Ovary (tissue), 10 donors: ENCODE data around the gene ARL11. TPM values are rescaled to one million over a fixed set of nuclear protein-coding genes. Genes with fewer than 3 reads are reported as not detected.

ENCODE experiments used
- DNase-seq, 5 donors: peaks; one replicate each; pipeline ENCODE4 v3.0.0-alpha.2; 2019 to 2020
- H3K27ac ChIP-seq, 2 donors: fragments of 200-600 bp; one replicate each; pipeline versions ENCODE4 v1.5.1 to v1.8.0; 2019 to 2022
- H3K27me3 ChIP-seq: fragments of 200-600 bp; one replicate; pipeline ENCODE4 v1.8.0; 2022
- H3K36me3 ChIP-seq: fragments of 200-600 bp; sonication (generic); one replicate; pipeline ENCODE4 v1.5.1; 2019
- H3K4me1 ChIP-seq: one replicate; pipeline ENCODE4 v1.8.1; 2013; ENCODE audit warnings: mild to moderate bottlenecking, moderate library complexity; ENCODE audit not compliant: insufficient read depth
- H3K4me3 ChIP-seq: fragments of 200-600 bp; sonication (generic); one replicate; pipeline ENCODE4 v1.5.1; 2017
- H3K9me3 ChIP-seq, 2 donors: fragments of 200-600 bp in 1 of 2; sonication (generic) in 1 of 2; one replicate each; pipeline versions ENCODE4 v1.5.1 to v1.8.1; 2013 to 2019; ENCODE audit warnings: mild to moderate bottlenecking in 1 of 2, moderate library complexity in 1 of 2
- EP300 ChIP-seq: sonication (generic); formaldehyde crosslinking; IDR thresholded peaks from one replicate; pipeline ENCODE4 v1.6.1; 2017; ENCODE audit warnings: antibody characterized with exemption
- POLR2A ChIP-seq: fragments of 450-650 bp; IDR thresholded peaks from one replicate; pipeline ENCODE4 v1.6.1; 2017; ENCODE audit warnings: antibody characterized with exemption, mild to moderate bottlenecking, moderate library complexity
- WGBS, 3 donors: extraction: QIAGEN DNeasy Blood & Tissue Kit in 1 of 3; methylation state at CpG; one replicate each; pipeline versions ENCODE4 v1.1.5 to v1.1.7; 2013 to 2017; 5-methylcytosine and 5-hydroxymethylcytosine counted together
- intact Hi-C, 4 donors: fragments of 100-400 bp; cut with DNase I; formaldehyde crosslinking; loops; one replicate each; pipeline versions ENCODE4 v1.11.0 to v1.15.1; 2022 to 2023
- long read RNA-seq, 3 donors: library from polyadenylated mRNA in 2 of 3; unstranded in 2 of 3; transcript quantifications; one replicate each; pipeline ENCODE4 v2.0.0 and lab custom pipeline, GENCODE V29; 2021 to 2026
- polyA plus RNA-seq, 2 donors: library from polyadenylated mRNA; stranded (reverse); fragments of 200-250 nt in 1 of 2; fragments of 350-450 nt in 1 of 2; fragmentation: Illumina TruSeq in 1 of 2; extraction: RNeasy Lipid Tissue Mini Kit (QIAGEN cat#74804) in 1 of 2; gene quantifications; one replicate each; pipeline ENCODE4 v1.2.3, GENCODE V29; 2013 to 2014
- total RNA-seq, 7 donors: library from RNA; depleted of rRNA in 2 of 7; stranded (reverse); fragments of >200 nt in 2 of 7; fragmentation: NEBNext Ultra II Directional in 3 of 7; extraction: Animal tissue kit (Norgen Biotek cat#: 25700) in 3 of 7; gene quantifications; one replicate each; pipeline versions ENCODE4 v1.1.0 to v1.2.4, GENCODE V29; 2016 to 2023
- TF ChIP-seq, protein P1 (sequence below), 3 donors: fragments of 450-650 bp in 2 of 3; fragments of 200-600 bp in 1 of 3; IDR thresholded peaks; one replicate each; pipeline versions ENCODE4 v1.5.1 to v1.8.0; 2016 to 2022; ENCODE audit warnings: antibody characterized with exemption in 3 of 3, mild to moderate bottlenecking in 1 of 3
- donor health status: DM: no; HTN: no; CAD: no; lungs with moderate emphysema.
- donor health status: DM: no; HTN: no; CAD: no.
- donor health status: Bipolar disorder and iron deficiency.
- donor health status: DM: yes; HTN: yes; CAD: no.
- donor health status: DM: no; HTN: no; CAD: no.
- donor health status: DM: yes; HTN: yes; CAD: no.

The ARL11 gene
- total RNA-seq (under 1 TPM; 0.15 to 0.80 (median 0.24) TPM), polyA plus RNA-seq (under 1 TPM; 0.28 to 0.93 TPM)
- long read RNA-seq, donor 1, partial matches to known transcripts, result 0 of 3 reads
- long read RNA-seq, donor 1, other reads (novel, unspliced or antisense), result 0 of 3 reads
- long read RNA-seq, donor 2, result 0 reads
- long read RNA-seq, donor 3, partial matches to known transcripts, result 0 of 1 reads
- long read RNA-seq, donor 3, other reads (novel, unspliced or antisense), result 0 of 1 reads

DNA sequence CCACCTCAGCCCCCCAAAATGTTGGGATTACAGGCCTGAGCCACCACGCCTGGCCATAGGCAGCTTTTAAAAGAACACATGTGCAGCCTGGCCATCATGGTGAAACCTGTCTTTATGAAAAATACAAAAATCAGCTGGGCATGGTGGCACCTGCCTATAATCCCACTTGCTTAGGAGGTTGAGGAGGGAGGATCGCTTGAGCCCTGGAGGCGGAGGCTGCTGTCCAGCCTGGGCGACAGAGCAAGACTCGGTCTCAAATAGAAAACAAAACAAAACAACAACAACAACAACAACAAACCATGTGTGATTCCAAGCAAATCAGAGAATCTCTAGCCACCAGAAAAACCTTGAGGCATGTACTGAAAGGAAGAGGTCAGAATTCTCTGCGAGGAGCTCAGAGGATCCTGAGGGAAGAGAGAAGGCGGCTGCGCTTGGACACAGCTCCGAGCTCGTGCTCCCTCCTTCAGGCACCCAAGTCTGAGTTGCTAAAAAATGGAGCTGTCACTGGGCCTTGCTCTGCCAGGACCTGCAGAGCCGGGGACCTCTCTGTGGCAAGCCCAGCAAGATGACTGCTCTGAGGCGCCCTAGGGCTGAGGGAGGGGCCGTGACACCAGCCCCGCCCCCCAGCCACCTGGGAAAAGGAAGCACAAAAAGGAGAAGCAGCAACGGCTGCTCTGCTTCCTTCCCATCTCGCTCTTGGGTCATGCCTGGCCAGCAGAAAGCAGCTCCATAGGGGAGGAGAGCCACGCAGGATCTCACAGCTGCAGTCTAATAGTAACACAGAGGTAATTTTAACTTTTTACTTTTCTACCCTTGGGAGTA lies at the start of gene ARL11:
Gene ARL11, plus strand, starts transcription at position 677 of the 822 bp plus-strand sequence. CDS start 1,941 bp downstream, outside the sequence.
- TF ChIP-seq POLR2A (no peak), EP300 (no peak)
- TF ChIP-seq, protein P1, sequence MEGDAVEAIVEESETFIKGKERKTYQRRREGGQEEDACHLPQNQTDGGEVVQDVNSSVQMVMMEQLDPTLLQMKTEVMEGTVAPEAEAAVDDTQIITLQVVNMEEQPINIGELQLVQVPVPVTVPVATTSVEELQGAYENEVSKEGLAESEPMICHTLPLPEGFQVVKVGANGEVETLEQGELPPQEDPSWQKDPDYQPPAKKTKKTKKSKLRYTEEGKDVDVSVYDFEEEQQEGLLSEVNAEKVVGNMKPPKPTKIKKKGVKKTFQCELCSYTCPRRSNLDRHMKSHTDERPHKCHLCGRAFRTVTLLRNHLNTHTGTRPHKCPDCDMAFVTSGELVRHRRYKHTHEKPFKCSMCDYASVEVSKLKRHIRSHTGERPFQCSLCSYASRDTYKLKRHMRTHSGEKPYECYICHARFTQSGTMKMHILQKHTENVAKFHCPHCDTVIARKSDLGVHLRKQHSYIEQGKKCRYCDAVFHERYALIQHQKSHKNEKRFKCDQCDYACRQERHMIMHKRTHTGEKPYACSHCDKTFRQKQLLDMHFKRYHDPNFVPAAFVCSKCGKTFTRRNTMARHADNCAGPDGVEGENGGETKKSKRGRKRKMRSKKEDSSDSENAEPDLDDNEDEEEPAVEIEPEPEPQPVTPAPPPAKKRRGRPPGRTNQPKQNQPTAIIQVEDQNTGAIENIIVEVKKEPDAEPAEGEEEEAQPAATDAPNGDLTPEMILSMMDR (IDR thresholded peaks at IDR 0.05), result no peak
- no peaks in the 10 kb centered on the region for H3K27me3 ChIP-seq
- no peak within 1 kb of the TSS for H3K27ac ChIP-seq
- H3K4me1 ChIP-seq, result no peaks in the 10 kb centered on the region
- H3K4me3 ChIP-seq, result no peak within 1 kb of the TSS
- intact Hi-C loops, result no loop called here
- H3K9me3 ChIP-seq, result no peaks in the 10 kb centered on the region
- H3K36me3 ChIP-seq, result no peaks in the 10 kb centered on the region
- no peak for DNase-seq
- WGBS, 3 donors, result 64 to 79% (median 70%) methylated on average over 17 of the region's 17 CpGs

GRCh38 chr13:49579501-49579900 lies 48.8 kb upstream of the ARL11 start:
- Histone ChIP-seq H3K4me3 (no peak overlapping the region), H3K27me3 (no peaks in the 10 kb centered on the region), H3K4me1 (no peaks in the 10 kb centered on the region), H3K27ac (no peak overlapping the region), H3K36me3 (no peaks in the 10 kb centered on the region), H3K9me3 (no peaks in the 10 kb centered on the region)
- no peak for DNase-seq
- intact Hi-C loops, result no loop called here
- TF ChIP-seq EP300, result no peak
- TF ChIP-seq, protein P1 (IDR thresholded peaks at IDR 0.05), result no peak
- TF ChIP-seq POLR2A, result no peak
- 80 to 97% (median 83%) methylated on average over 3 of the region's 3 CpGs for WGBS, 3 donors

GRCh38 chr13:49580980-49581680 lies 47.2 kb upstream of the ARL11 start:
- 86 to 93% (median 91%) methylated on average over 5 of the region's 5 CpGs for WGBS, 3 donors
- no peaks in the 10 kb centered on the region for H3K9me3 ChIP-seq
- H3K27ac ChIP-seq, result no peak overlapping the region
- intact Hi-C loops, result loop anchor here in 1 of 4 donors (10.0 kb wide), 1 partner anchor 276 kb away; no protein-coding TSS in a partner anchor
- no peaks in the 10 kb centered on the region for H3K27me3 ChIP-seq
- no peak for DNase-seq
- H3K4me1 ChIP-seq, result peaks cover 2% of the 10 kb centered on the region
- H3K4me3 ChIP-seq, result no peak overlapping the region
- H3K36me3 ChIP-seq, result no peaks in the 10 kb centered on the region
- TF ChIP-seq EP300 (no peak), POLR2A (no peak)
- TF ChIP-seq, protein P1 (IDR thresholded peaks at IDR 0.05), result no peak

DNA sequence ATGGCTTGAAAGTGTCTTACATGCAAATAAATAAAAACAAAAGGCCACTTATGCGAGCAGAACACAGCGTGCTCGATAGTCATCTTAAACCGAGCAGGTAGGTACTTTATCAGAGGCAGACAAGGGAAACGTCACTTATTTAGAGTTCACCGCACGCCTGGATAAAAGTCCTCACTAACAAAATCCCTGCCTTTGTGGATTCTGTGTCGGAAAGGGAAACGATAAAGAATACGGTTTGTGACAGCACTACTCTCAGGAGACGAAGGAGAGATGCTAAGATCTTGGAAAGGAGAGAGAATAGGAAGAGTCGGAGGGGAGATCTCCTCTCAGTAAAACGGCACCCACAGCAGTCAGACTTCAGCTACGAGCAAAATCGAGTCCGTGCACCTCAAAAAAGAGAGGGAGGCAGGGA lies 43.5 kb upstream of the ARL11 start:
- intact Hi-C loops, result loop anchor here in 1 of 4 donors (10.0 kb wide), 1 partner anchor 280 kb away; no protein-coding TSS in a partner anchor
- H3K9me3 ChIP-seq, result no peaks in the 10 kb centered on the region
- DNase-seq, result no peak
- no peaks in the 10 kb centered on the region for H3K27me3 ChIP-seq
- H3K4me1 ChIP-seq, result peaks cover 3% of the 10 kb centered on the region
- WGBS, 3 donors, result 0% methylated on average over 16 of the region's 16 CpGs
- H3K4me3 ChIP-seq, result peak overlapping the region; percentile 95
- H3K27ac ChIP-seq, result peak overlapping the region; percentile 56 to 75
- TF ChIP-seq, protein P1 (IDR thresholded peaks at IDR 0.05), result no peak
- TF ChIP-seq POLR2A (no peak), EP300 (no peak)
- H3K36me3 ChIP-seq, result no peaks in the 10 kb centered on the region
